ENCODE measurements around the gene PNPLA8. TPM values are rescaled to one million over a fixed set of nuclear protein-coding genes. Genes with fewer than 3 reads are reported as not detected.

PNPLA8 gene
- total RNA-seq, 4 donors from 2014 or later = 4.8 to 41.9 (median 18.5) TPM

DNA sequence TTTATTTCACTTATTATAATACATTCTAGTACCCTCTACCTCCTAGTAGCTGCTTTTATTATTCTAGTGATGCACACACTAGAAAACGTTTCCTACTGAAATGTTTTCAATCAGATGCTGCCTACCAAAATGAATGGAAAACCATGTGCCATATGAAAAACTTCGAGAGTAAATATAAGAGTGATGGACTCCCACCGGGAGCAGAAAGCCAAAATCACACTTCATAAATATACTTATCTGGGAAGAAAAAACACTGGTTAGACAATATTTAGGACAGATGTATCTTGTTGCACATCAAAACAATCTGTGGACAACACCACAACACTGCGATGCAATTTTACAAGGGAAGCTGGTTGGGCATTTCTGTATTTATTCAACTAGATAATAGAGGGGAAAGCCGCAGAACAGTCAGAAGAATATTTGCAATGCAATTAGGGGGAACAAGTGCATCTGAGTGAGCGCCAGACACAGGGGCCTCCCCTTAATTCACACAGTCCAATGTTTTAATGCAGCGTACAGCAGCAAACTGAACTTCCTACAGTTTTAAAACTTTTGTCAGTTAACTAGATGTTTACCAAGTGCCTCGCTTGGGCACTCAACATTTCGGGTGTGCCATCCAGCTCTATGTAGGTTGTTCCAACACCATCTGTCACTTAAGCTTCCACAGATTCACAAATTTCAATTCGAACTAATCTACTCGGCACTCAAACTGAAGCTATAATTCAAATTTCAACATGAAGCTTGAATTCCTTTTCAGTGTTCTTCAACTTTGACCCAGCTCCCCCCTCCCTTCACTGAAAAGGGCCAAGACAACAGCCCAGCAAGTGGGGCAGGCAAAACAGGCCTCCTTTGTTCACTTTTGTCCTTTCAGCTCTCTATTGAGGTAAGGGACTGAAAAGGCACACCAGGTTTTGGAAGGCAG is 77.1 kb downstream of the PNPLA8 start:
- H3K4me3 ChIP-seq = no peak overlapping the region
- in situ Hi-C loops (cut with MboI; ENCODE audit: low pct_ligation_motif_present in 1 of 4, low pct_unique_long_range_greater_than_20kb in 1 of 4, low sequenced_read_pairs in 3 of 4) (no loop called here), intact Hi-C loops (cut with DNase I; ENCODE audit: low total_unique reads) (no loop called here)
- 51 to 65% methylated on average over 10 to 11 of the region's 11 CpGs for WGBS, 2 donors (ENCODE audit: low coverage in 1 of 2)
- TF ChIP-seq POLR2AphosphoS5 (IDR thresholded peaks at IDR 0.05) = no peak
- TF ChIP-seq EP300 (IDR thresholded peaks at IDR 0.05; ENCODE audit: low read depth) = no peak
- no peak for TF ChIP-seq POLR2A (IDR thresholded peaks at IDR 0.05)
- no peaks in the 10 kb centered on the region for H3K36me3 ChIP-seq
- DNase-seq = no peak
- no peaks in the 10 kb centered on the region for H3K9me3 ChIP-seq
- no peaks in the 10 kb centered on the region for H3K4me1 ChIP-seq
- H3K27me3 ChIP-seq = peaks cover 15% of the 10 kb centered on the region
- H3K27ac ChIP-seq = no peak overlapping the region

- intact Hi-C loops (cut with DNase I; ENCODE audit: low total_unique reads) (no loop called here), in situ Hi-C loops (cut with MboI; ENCODE audit: low pct_ligation_motif_present in 1 of 4, low pct_unique_long_range_greater_than_20kb in 1 of 4, low sequenced_read_pairs in 3 of 4) (no loop called here)
- H3K27me3 ChIP-seq = no peaks in the 10 kb centered on the region
- TF ChIP-seq POLR2AphosphoS5 (IDR thresholded peaks at IDR 0.05) = no peak
- no peaks in the 10 kb centered on the region for H3K36me3 ChIP-seq
- no peaks in the 10 kb centered on the region for H3K9me3 ChIP-seq
- WGBS, 2 donors (ENCODE audit: low coverage in 1 of 2) = 56 to 71% methylated on average over 2 to 5 of the region's 5 CpGs
- DNase-seq = no peak
- H3K27ac ChIP-seq = no peak overlapping the region
- H3K4me3 ChIP-seq = no peak overlapping the region
- no peaks in the 10 kb centered on the region for H3K4me1 ChIP-seq
Observed at GRCh38 chr7:108442039-108442568, 83.8 kb downstream of the PNPLA8 start.

DNA sequence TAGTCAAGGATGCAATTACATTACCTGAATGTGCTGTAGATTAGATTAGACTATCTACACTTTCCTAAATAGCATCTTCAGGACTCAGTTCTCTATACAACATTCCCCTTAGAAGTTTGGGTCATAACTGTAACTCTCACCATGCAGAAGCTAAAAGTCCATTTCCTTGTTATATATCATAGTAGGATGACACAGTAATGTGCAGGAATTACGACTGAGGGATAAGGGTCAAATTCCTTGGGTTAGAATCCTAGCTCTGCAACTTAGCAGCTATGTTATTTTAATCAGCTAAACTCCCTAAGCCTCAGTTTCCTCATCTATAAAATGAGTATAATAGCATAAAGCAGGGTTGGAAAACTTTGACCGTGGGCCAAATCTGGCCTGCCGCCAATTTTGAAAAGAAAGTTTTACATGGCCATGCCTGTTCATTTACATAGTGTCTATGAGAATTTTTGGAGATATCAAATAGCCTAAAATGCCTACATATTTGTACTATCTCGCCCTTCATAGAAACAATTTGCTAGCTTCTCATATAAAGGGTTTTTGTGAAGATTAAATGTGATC is 84.5 kb downstream of the PNPLA8 start:
- Histone ChIP-seq H3K4me1 (no peaks in the 10 kb centered on the region), H3K4me3 (no peak overlapping the region), H3K9me3 (no peaks in the 10 kb centered on the region), H3K36me3 (no peaks in the 10 kb centered on the region), H3K27ac (no peak overlapping the region), H3K27me3 (no peaks in the 10 kb centered on the region)
- in situ Hi-C loops (cut with MboI; ENCODE audit: low pct_ligation_motif_present in 1 of 4, low pct_unique_long_range_greater_than_20kb in 1 of 4, low sequenced_read_pairs in 3 of 4) (no loop called here), intact Hi-C loops (cut with DNase I; ENCODE audit: low total_unique reads) (no loop called here)
- TF ChIP-seq POLR2A (IDR thresholded peaks at IDR 0.05) (no peak), CTCF (IDR thresholded peaks at IDR 0.05) (no peak), POLR2AphosphoS5 (IDR thresholded peaks at IDR 0.05) (no peak), EP300 (IDR thresholded peaks at IDR 0.05; ENCODE audit: low read depth) (no peak)
- no peak for DNase-seq
- 58 to 71% methylated on average over 4 of the region's 4 CpGs for WGBS, 2 donors (ENCODE audit: low coverage in 1 of 2)

DNA sequence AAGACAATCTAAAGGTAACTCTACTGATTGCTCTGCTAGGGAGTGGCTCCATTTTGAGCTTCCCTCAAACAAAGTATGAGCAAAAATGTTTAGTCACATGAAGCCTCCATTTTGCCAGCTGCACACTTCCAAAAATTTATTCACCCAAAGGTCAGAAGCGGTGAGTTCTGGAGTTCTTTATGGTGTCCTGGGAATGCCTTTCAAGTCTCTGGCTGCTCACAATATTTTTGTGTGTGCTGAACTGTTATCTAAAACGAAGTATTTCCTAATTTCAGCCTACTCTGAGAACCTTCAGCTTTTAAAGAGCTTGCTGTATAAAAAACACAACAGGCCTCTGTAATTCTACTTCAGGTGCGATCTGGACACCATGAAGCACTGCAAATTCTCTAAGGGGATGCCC is 85.3 kb downstream of the PNPLA8 start:
- 68 to 79% methylated on average over 3 of the region's 3 CpGs for WGBS, 2 donors (ENCODE audit: low coverage in 1 of 2)
- no peaks in the 10 kb centered on the region for H3K27me3 ChIP-seq
- H3K4me3 ChIP-seq = no peak overlapping the region
- no peak for DNase-seq
- in situ Hi-C loops (cut with MboI; ENCODE audit: low pct_ligation_motif_present in 1 of 4, low pct_unique_long_range_greater_than_20kb in 1 of 4, low sequenced_read_pairs in 3 of 4) (no loop called here), intact Hi-C loops (cut with DNase I; ENCODE audit: low total_unique reads) (no loop called here)
- H3K4me1 ChIP-seq = no peaks in the 10 kb centered on the region
- H3K9me3 ChIP-seq = no peaks in the 10 kb centered on the region
- no peaks in the 10 kb centered on the region for H3K36me3 ChIP-seq
- H3K27ac ChIP-seq = no peak overlapping the region
- TF ChIP-seq EP300 (IDR thresholded peaks at IDR 0.05; ENCODE audit: low read depth) = no peak
- TF ChIP-seq POLR2AphosphoS5 (IDR thresholded peaks at IDR 0.05) = no peak

DNA sequence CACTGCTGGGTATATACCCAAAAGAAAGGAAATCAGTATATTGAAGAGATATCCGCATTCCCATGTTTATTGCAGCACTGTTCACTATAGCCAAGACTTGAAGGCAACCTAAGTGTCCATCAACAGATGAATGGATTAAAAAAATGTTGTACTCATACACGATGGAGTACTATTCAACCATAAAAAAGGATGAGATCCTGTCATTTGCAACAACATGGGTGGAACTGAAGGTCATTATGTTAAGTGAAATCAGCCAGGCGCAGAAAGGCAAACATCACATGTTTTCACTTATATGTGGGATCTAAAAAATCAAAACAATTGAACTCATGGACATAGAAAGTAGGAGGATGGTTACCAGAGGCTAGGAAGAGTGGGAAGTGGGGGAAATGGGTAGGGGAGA is 89.0 kb downstream of the PNPLA8 start:
- Histone ChIP-seq H3K9me3 (no peaks in the 10 kb centered on the region), H3K36me3 (no peaks in the 10 kb centered on the region), H3K27ac (no peak overlapping the region), H3K4me3 (no peak overlapping the region), H3K27me3 (no peaks in the 10 kb centered on the region), H3K4me1 (no peaks in the 10 kb centered on the region)
- in situ Hi-C loops (cut with MboI; ENCODE audit: low pct_ligation_motif_present in 1 of 4, low pct_unique_long_range_greater_than_20kb in 1 of 4, low sequenced_read_pairs in 3 of 4) (no loop called here), intact Hi-C loops (cut with DNase I; ENCODE audit: low total_unique reads) (no loop called here)
- no peak for TF ChIP-seq POLR2AphosphoS5 (IDR thresholded peaks at IDR 0.05)
- TF ChIP-seq EP300 (IDR thresholded peaks at IDR 0.05; ENCODE audit: low read depth) = no peak
- no peak for TF ChIP-seq CTCF (IDR thresholded peaks at IDR 0.05)
- TF ChIP-seq POLR2A (IDR thresholded peaks at IDR 0.05) = no peak
- 89 to 93% methylated on average over 3 of the region's 3 CpGs for WGBS, 2 donors (ENCODE audit: low coverage in 1 of 2)
- DNase-seq = no peak

Measured in transverse colon (tissue), 4 donors.